Astrocyte (in vitro differentiated cells and primary cell): Measurements from ENCODE around the gene CCDC60. TPM values are rescaled to one million over a fixed set of nuclear protein-coding genes. Genes with fewer than 3 reads are reported as not detected.

Experiments
- DNase-seq: peaks from one replicate; pipeline ENCODE4 v3.0.0-alpha.2; 2010; ENCODE audit warnings: low read depth
- FAIRE-seq: peaks from 2 replicates; lab custom pipeline; 2011; peaks lifted over from hg19 to GRCh38; lab: Jason Lieb, UNC
- H2AFZ ChIP-seq: 2 replicates; pipeline ENCODE4 v1.6.0; 2012; ENCODE audit warnings: low read depth, low read length, inconsistent platforms
- H3K27ac ChIP-seq: 2 replicates; pipeline ENCODE4 v1.5.1; 2011; ENCODE audit warnings: low read depth, low read length, inconsistent platforms
- H3K27me3 ChIP-seq: 2 replicates; pipeline ENCODE4 v1.6.0; 2011; ENCODE audit warnings: low read length, inconsistent platforms; ENCODE audit not compliant: insufficient read depth
- H3K36me3 ChIP-seq: 2 replicates; pipeline ENCODE4 v1.5.1; 2011; ENCODE audit warnings: low read length, inconsistent platforms; ENCODE audit not compliant: insufficient read depth
- H3K4me1 ChIP-seq: 2 replicates; pipeline ENCODE4 v1.5.1; 2011; ENCODE audit warnings: low read length, inconsistent platforms; ENCODE audit not compliant: insufficient read depth
- H3K4me2 ChIP-seq: 2 replicates; pipeline ENCODE4 v1.6.0; 2012; ENCODE audit warnings: low read length, inconsistent platforms
- H3K4me3 ChIP-seq: 2 replicates; pipeline ENCODE4 v1.5.1; 2011; ENCODE audit warnings: low read depth, mild to moderate bottlenecking, low read length, inconsistent platforms; ENCODE audit not compliant: insufficient read depth
- H3K79me2 ChIP-seq: 2 replicates; pipeline ENCODE4 v1.6.0; 2012; ENCODE audit warnings: mild to moderate bottlenecking, low read length, inconsistent platforms; ENCODE audit not compliant: insufficient read depth
- H3K9ac ChIP-seq: 2 replicates; pipeline ENCODE4 v1.6.0; 2012; ENCODE audit warnings: mild to moderate bottlenecking, low read length, inconsistent platforms
- H3K9me3 ChIP-seq: 2 replicates; pipeline ENCODE4 v1.5.1; 2012; ENCODE audit warnings: low read depth, mild to moderate bottlenecking, low read length, inconsistent platforms; ENCODE audit not compliant: insufficient read depth
- H4K20me1 ChIP-seq: 2 replicates; pipeline ENCODE4 v1.6.0; 2012; ENCODE audit warnings: low read length, inconsistent platforms; ENCODE audit not compliant: insufficient read depth
- H3K27ac Mint-ChIP-seq: one replicate; pipeline ENCODE4 v1.8.0; 2021; ENCODE audit warnings: mild to moderate bottlenecking, mixed read lengths; ENCODE audit not compliant: unreplicated experiment
- H3K27me3 Mint-ChIP-seq: one replicate; pipeline ENCODE4 v1.8.0; 2021; ENCODE audit warnings: low read depth, mixed read lengths; ENCODE audit not compliant: unreplicated experiment
- H3K36me3 Mint-ChIP-seq: one replicate; pipeline ENCODE4 v1.8.0; 2021; ENCODE audit warnings: low read depth, mixed read lengths; ENCODE audit not compliant: unreplicated experiment
- H3K4me1 Mint-ChIP-seq: one replicate; pipeline ENCODE4 v1.8.0; 2021; ENCODE audit warnings: low read depth, mixed read lengths; ENCODE audit not compliant: unreplicated experiment
- H3K4me3 Mint-ChIP-seq: one replicate; pipeline ENCODE4 v1.8.0; 2021; ENCODE audit warnings: mild to moderate bottlenecking, moderate library complexity, mixed read lengths; ENCODE audit not compliant: unreplicated experiment
- H3K9me3 Mint-ChIP-seq: one replicate; pipeline ENCODE4 v1.8.0; 2021; ENCODE audit warnings: mild to moderate bottlenecking, mixed read lengths; ENCODE audit not compliant: unreplicated experiment
- EZH2 ChIP-seq: IDR thresholded peaks from 2 replicates; pipeline ENCODE4 v1.6.1; 2012; ENCODE audit warnings: mild to moderate bottlenecking, low read length, inconsistent platforms; ENCODE audit not compliant: insufficient read depth
- total RNA-seq: library from RNA; stranded (reverse); gene quantifications from 2 replicates; pipeline ENCODE4 v1.2.1, GENCODE V29; 2021
- TF ChIP-seq, protein P1 (sequence below): IDR thresholded peaks from 2 replicates; pipeline ENCODE4 v1.5.1; 2011; ENCODE audit warnings: low read depth, mild to moderate bottlenecking, inconsistent platforms, low read length, moderate library complexity; ENCODE audit not compliant: insufficient read depth

Gene CCDC60
- total RNA-seq, 1 donor from 2014 or later: 1.7 TPM

- no peaks in the 10 kb centered on the region for H3K9me3 ChIP-seq
- H3K4me2 ChIP-seq: no peak overlapping the region
- no peaks in the 10 kb centered on the region for H3K27me3 ChIP-seq
- no peaks in the 10 kb centered on the region for H3K79me2 ChIP-seq
- H3K36me3 ChIP-seq: no peaks in the 10 kb centered on the region
- Mint-ChIP-seq H3K27me3 (peaks cover 17% of the 10 kb centered on the region), H3K4me1 (no peaks in the 10 kb centered on the region), H3K9me3 (peaks cover 2% of the 10 kb centered on the region), H3K36me3 (no peaks in the 10 kb centered on the region), H3K4me3 (no peak overlapping the region), H3K27ac (no peak overlapping the region)
- DNase-seq (no peak), FAIRE-seq (no peak)
- H3K9ac ChIP-seq: no peak overlapping the region
- no peaks in the 10 kb centered on the region for H3K4me1 ChIP-seq
- TF ChIP-seq, protein P1, sequence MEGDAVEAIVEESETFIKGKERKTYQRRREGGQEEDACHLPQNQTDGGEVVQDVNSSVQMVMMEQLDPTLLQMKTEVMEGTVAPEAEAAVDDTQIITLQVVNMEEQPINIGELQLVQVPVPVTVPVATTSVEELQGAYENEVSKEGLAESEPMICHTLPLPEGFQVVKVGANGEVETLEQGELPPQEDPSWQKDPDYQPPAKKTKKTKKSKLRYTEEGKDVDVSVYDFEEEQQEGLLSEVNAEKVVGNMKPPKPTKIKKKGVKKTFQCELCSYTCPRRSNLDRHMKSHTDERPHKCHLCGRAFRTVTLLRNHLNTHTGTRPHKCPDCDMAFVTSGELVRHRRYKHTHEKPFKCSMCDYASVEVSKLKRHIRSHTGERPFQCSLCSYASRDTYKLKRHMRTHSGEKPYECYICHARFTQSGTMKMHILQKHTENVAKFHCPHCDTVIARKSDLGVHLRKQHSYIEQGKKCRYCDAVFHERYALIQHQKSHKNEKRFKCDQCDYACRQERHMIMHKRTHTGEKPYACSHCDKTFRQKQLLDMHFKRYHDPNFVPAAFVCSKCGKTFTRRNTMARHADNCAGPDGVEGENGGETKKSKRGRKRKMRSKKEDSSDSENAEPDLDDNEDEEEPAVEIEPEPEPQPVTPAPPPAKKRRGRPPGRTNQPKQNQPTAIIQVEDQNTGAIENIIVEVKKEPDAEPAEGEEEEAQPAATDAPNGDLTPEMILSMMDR: no peak
- TF ChIP-seq EZH2: no peak
- H4K20me1 ChIP-seq: no peaks in the 10 kb centered on the region
- no peak overlapping the region for H3K27ac ChIP-seq
- H3K4me3 ChIP-seq: no peak overlapping the region
- H2AFZ ChIP-seq: no peak overlapping the region
Observed at GRCh38 chr12:119417440-119417839, 82.9 kb downstream of the CCDC60 start.

DNA sequence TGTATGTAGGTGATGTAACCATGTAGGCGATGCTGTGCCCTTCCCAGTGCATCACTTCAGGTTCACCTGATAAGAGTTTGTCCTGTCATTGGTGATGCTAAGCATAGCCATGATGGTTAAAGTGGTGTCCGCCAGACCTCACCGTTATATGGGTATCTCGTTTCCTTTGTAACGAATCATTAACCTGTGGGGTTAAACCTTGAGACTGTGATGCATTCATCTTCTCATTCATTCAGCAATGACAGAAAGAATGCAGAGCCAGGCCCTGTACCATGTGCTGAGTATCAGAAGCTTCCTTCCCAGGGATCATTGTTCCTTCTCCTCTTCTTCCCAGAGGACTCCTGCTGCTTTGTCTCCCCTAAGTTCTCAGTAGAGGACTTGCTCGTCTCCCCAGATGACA is 84.9 kb downstream of the CCDC60 start:
- no peak overlapping the region for H3K27ac ChIP-seq
- H3K4me3 Mint-ChIP-seq: no peak overlapping the region
- no peaks in the 10 kb centered on the region for H3K79me2 ChIP-seq
- H3K36me3 ChIP-seq: no peaks in the 10 kb centered on the region
- no peak for TF ChIP-seq EZH2
- TF ChIP-seq, protein P1: no peak
- no peak overlapping the region for H3K4me3 ChIP-seq
- H3K4me2 ChIP-seq: no peak overlapping the region
- H3K27me3 Mint-ChIP-seq: peaks cover 15% of the 10 kb centered on the region
- H3K27me3 ChIP-seq: no peaks in the 10 kb centered on the region
- H3K4me1 Mint-ChIP-seq: no peaks in the 10 kb centered on the region
- peaks cover 3% of the 10 kb centered on the region for H3K9me3 ChIP-seq
- no peaks in the 10 kb centered on the region for H3K4me1 ChIP-seq
- peaks cover 2% of the 10 kb centered on the region for H3K9me3 Mint-ChIP-seq
- no peak for FAIRE-seq
- no peak overlapping the region for H3K9ac ChIP-seq
- H2AFZ ChIP-seq: no peak overlapping the region
- H4K20me1 ChIP-seq: no peaks in the 10 kb centered on the region
- H3K36me3 Mint-ChIP-seq: no peaks in the 10 kb centered on the region
- DNase-seq: no peak
- H3K27ac Mint-ChIP-seq: no peak overlapping the region

GRCh38 chr12:119423285-119423684 is 88.8 kb downstream of the CCDC60 start:
- no peak overlapping the region for H3K9ac ChIP-seq
- no peak overlapping the region for H2AFZ ChIP-seq
- peaks cover 5% of the 10 kb centered on the region for H3K9me3 ChIP-seq
- H3K4me3 ChIP-seq: no peak overlapping the region
- no peak overlapping the region for H3K27ac ChIP-seq
- no peaks in the 10 kb centered on the region for H3K36me3 ChIP-seq
- no peak for DNase-seq
- Mint-ChIP-seq H3K27me3 (peaks cover 12% of the 10 kb centered on the region), H3K4me3 (no peak overlapping the region), H3K27ac (no peak overlapping the region), H3K36me3 (no peaks in the 10 kb centered on the region), H3K4me1 (no peaks in the 10 kb centered on the region), H3K9me3 (peaks cover 2% of the 10 kb centered on the region)
- no peaks in the 10 kb centered on the region for H4K20me1 ChIP-seq
- H3K4me1 ChIP-seq: no peaks in the 10 kb centered on the region
- H3K79me2 ChIP-seq: no peaks in the 10 kb centered on the region
- no peak for FAIRE-seq
- no peak overlapping the region for H3K4me2 ChIP-seq
- TF ChIP-seq, protein P1: no peak
- TF ChIP-seq EZH2: no peak
- no peaks in the 10 kb centered on the region for H3K27me3 ChIP-seq
